NCI-H2107 treated with DMSO at 0.1 percent for 48 hours (cell line): ENCODE measurements around the gene ERI3.
"Not testable (repeated sequence)": the region's sequence is repeated elsewhere in the genome, so short reads cannot be mapped to it uniquely, and the experiment has no call there.

Experiments used
- DNase-seq: peaks from one replicate; lab custom pipeline; 2025; ENCODE audit not compliant: unreplicated experiment; lab: John Stamatoyannopoulos, UW

ERI3 gene

GRCh38 chr1:44217809-44218410 lies 137.1 kb downstream of the ERI3 start:
- DNase-seq = peak; percentile 63

GRCh38 chr1:44213222-44214112 lies 141.6 kb downstream of the ERI3 start, which contains the start of gene DMAP1:
Gene DMAP1 (plus strand): TSS chr1:44213471. CDS start chr1:44213754, 283 bp downstream.
- DNase-seq = peak; percentile 89

- DNase-seq = no peak
These were observed 142.5 kb downstream of the ERI3 start for GRCh38 chr1:44212355-44213221.

- DNase-seq = no peak
These were observed 144.5 kb downstream of the ERI3 start for GRCh38 chr1:44210595-44210994.

- no peak for DNase-seq
These were observed 146.8 kb downstream of the ERI3 start for GRCh38 chr1:44208226-44208625.

- DNase-seq = not testable (repeated sequence)
These were observed 148.5 kb downstream of the ERI3 start for GRCh38 chr1:44206545-44206944.

GRCh38 chr1:44200336-44200735 lies 154.7 kb downstream of the ERI3 start:
- DNase-seq = peak; percentile 14

- no peak for DNase-seq
These were observed 180.4 kb downstream of the ERI3 start for GRCh38 chr1:44174630-44175029.
